NCI-H1092 treated with DMSO at 0.1 percent for 48 hours (cell line): ENCODE measurements around the gene NFATC1.
"Not testable (repeated sequence)": the region's sequence is repeated elsewhere in the genome, so short reads cannot be mapped to it uniquely, and the experiment has no call there.

Experiments used
- DNase-seq: peaks from one replicate; lab custom pipeline; 2025; lab: John Stamatoyannopoulos, UW

Gene NFATC1

DNA sequence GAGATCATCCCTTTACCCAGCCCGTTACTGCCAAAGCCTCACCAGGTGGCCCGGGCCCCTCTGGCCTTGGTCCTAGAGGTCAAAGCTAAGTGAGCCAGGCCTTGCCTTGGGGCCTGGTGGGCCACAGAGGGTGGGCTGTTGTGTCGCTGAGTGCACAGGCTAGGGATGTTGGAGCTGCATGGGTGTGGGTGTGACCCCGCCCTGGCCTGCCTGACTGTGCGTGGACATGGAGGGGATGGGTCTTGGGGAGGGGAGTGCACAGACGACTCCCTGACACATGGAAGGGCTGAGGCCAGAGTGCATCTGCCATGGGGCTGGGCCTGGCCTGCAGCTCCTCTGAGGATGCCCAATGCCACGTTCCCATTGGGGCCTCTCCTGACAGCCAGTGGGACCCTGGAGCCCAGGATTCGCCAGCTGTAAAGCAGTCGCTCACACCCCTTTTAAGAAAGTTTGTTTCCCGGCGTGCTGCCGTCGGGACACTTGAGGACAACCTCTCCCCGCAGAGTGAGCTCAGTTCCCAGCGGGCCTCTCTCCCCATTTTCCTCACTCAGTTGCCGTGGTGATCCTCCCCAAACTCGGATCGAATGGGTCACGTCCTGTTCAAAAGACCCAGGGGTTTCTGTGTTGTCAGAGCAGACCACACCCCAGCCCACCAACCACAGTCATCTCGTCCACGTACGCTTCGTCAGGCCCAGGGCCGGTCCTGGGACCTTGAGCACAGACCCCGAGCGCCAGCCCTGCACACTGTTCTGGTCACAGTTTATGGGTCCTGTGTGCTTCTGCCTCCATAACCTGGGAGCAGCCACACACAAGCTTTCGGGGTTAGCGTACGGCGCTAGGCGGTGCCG, 93.5 kb downstream of the NFATC1 start:
- DNase-seq = no peak

DNA sequence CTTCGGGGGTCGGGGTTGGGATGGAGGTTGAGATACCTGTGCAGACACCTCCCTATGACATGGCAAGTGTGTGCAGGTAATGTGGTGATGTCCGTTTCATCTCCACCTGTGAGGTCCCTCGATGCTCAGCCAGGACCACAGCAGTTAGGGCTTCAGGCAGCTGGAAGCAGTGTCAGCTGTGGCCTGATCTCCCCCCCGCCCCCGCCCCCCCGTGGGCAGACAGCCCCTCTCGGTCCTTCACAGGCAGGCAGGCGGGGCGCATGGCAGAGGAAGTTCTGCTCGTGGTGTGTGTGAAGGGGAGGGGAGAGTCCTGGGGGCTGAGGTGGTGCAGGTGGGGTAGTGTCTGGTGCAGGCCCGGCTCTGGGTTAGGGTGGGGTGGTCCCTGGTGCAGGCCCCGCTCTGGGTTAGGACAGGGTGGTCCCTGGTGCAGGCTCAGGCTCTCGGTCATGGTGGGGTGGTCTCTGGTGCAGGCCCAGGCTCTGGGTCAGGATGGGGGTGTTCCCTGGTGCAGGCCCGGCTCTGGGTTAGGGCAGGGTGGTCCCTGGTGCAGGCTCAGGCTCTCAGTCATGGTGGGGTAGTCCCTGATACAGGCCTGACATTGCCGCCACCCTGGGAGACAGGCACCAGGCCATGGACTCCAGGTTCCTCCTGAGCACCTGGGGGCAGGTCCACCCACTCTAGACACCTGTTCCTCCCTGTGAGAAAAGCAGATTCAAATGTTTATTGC, 94.3 kb downstream of the NFATC1 start:
- DNase-seq = no peak

DNA sequence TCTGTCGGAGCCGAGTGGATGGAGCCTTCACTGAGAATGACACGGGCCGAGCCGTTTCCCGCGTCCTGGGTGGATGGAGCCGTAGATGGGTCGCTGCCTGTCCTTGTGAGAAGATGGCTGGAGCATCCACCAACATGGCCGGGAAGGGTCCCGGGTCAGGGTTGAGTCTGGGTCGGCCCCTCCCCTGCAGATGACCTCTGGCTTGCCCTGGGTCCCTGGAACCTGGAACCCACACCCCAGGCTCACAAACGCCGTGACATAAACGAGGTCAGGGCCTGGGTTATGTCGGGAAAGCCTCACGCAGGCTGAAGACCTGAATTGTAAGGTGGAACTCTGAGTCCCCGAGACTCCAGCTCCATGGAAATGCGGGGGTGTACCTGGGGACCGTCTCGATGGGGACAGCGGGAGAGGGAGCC, 94.9 kb downstream of the NFATC1 start:
- DNase-seq = no peak

DNA sequence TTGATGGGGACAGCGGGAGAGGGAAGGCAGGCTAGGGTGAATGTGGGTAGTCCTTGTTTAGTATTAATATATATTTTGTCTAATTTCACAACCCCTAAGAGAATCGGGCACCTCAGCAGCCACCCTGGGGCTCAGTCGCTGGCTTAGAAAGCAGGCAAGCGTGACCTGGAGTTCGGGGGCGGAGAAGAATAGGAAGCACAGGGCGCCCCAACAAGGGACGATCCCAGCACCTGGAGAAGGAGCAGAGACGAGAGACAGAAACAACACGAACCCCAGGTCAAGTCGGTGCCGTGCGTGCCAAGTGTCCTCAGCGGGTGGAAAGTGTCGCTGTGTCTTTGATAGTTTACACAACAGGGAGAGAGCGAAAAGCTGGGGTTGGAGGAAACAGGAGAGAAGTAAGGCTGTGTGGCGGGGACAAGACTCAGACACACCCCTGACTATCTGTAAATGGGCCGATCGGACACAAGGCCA, 95.4 kb downstream of the NFATC1 start:
- no peak for DNase-seq

DNA sequence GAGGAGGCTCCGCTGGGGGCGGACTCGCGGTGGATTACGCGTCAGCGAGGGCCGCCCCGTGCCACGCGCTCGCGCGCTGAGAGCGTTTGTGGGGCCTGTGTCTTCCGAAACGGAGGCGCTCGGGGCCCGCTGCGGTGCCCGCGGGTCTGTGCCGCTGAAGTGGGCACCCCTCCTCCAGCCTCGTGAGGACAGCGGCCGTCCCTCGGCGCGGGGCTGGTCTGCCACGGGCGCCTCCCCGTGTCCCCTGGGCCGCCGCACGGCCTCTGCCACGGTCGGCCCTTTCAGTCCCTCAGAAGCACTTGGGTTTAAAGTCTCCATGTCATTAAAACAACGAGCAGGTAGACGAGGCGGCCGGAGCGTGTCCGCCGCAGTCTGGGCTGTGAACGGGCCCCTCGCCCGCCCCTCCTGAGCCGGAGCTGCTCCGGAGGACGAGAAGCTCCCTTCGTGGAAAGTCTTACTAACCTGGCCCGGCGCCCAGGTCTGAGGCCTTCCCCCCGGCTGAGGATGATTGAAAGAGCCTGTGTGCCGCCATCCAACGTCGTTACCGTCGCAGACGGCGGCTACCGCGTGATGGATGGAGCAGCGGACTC, 97.6 kb downstream of the NFATC1 start:
- DNase-seq = no peak

DNA sequence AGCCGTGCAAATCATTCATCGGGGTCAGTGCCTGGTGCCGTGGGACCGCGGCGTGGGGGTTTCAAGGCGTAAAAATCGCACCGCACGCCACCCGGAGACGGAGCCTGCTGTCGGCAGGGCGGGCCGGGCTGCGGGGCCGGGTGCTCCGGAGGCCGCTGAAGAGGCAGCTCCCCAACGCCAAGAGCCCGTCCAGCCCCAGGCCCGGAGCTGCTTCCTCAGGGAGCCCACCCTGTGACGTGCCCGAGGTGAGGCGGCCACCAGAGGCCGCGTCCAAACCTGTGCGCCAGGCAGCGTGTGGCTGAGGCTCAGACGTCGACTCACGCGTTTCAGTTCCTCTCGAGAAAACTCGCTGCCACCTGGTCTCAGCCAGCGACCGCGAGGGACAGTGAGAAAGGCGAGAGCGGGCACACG, 98.1 kb downstream of the NFATC1 start:
- no peak for DNase-seq

DNA sequence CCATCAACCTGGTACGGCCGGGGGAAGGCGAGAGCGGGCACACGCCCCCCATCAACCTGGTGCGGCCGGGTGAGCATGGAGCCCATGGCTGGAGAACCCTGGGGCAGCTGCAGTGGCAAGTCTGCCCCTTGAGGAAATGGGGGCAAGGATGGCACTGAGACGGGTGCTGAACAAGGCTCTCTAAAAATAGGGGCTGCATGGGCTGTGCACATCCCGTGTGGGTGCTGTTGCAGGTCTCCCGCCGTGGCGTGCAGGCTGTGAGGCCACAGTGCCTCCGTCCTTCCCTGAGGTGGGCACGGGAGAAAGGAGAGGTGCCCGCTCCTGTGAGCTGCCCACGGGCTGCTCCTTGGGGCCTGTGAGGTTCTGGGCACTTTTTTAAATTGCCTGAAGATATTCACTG, 99.2 kb downstream of the NFATC1 start:
- DNase-seq = no peak

DNA sequence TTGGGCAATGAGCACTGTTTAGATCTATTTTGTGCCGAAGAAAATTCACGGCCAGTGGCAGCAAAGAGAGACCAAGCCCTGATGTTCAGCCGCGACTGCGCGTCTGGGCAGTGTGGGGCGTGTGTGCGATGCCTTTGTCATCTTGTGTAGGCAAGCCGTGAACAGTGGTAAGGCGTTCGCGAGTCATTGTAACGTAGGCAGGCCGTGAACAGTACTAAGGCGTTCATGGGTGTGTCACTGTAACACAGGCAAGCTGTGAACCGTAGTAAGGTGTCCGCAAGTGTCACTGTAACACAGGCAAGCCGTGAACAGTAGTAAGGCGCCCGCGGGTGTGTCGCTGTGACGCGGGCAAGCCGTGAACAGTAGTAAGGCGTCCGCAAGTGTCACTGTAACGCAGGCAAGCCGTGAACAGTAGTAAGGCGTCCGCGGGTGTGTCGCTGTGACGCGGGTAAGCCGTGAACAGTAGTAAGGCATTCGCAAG, 99.9 kb downstream of the NFATC1 start:
- DNase-seq = no peak

DNA sequence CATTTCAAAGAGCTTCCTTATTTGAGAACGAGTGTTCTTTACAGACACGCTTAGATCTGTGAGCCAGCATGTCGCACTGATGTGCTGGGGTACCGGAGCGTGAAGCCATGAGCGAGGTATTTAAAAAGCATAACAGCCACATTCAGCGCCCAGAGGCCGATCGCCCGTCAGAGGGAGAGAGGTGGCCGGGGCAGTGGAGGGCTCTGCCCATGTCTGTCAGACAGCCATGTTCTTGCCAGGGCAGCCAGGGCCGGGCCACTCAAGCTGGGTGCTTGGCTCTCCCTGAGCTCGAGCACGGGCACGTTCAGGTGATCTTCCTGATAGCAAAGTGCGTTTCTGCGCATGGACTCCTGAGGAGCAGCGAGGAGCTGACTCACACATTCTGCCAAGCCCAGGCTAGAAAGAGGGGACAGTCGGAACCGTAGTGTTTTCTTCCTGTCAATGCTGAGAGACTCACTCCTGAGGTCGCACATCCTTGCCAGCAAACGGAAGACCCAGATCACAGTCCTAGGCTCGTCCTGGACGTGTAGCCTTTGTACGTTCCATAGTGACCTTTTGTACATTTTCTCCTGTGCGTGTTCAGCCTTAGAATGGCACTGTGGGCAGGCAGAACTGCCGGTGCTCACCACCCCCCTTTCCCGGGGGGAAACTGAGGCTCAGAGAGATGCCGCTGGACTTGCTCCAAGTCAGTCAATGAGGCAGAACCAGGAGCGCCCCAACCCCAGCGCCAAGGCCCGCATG, 100.7 kb downstream of the NFATC1 start:
- no peak for DNase-seq

DNA sequence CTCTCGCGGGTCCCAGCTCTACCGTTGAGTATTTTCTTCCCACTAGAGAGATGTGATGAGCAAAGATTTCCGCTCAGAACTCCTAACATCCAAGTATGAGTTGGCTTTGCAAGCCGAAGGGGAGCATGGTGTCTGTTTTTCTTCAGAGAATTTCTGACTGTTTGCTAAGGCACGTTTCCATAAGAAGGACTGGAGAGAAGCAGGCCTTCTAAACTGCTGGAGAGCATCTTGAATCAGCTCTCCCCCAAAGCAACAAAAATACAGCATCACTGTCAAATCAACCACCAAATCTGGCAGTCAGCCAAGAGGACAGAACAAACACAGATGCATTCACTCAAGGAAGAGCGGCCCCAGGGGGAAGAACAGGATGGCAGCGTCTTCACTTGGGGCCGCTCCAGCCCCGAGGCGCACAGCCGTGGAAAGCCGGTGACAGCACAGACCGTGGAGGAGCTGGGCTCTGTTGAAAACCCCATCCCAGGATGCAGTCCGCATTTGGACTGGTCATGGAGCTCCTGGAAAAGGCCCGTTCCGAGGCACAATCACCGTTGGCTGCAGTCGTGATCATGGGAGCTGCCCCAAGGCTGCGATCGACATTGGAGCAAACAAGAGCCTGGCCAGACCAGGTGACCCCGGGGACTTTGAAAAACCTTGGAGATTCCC, 101.4 kb downstream of the NFATC1 start:
- DNase-seq = peak; percentile 44

DNA sequence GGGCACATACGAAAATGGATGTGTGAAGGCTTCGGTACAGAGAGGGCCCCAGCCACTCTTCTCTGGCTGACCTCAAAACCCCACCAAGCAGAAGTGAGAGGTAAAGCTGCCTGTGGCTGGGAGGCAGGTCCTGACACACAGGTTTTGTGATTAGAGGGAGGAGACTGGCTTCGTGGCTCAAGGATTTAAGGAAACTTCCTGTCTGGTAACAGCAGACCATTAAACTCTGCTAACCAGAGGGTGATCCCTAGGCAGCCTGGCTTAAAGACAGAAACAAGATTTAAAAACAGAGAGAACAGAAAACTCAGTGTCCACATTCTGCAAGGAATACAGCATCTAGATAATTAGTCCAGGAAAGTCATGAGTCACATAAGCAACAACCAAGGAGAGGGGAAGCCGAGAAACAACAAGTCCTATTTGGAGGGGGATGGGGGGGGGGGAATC, 101.9 kb downstream of the NFATC1 start:
- no peak for DNase-seq

DNA sequence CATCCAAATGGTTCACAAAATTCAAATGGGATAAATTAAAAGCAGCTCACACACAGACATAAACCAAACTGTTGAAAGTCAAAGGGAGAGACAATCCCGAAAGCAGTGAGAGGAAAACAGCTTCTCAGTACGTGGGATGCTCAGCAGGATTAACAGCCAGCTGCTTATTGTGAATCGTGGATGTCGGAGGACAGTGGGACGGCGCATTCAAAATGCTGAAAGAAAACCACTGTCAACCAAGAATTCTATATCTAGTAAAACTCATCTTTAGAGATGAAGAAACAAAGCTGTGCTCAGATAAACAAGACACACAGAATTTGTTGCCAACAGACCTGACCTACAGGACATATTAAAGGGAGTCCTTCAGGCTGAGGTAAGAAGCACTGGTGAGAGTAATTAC, 102.9 kb downstream of the NFATC1 start:
- DNase-seq = no peak

DNA sequence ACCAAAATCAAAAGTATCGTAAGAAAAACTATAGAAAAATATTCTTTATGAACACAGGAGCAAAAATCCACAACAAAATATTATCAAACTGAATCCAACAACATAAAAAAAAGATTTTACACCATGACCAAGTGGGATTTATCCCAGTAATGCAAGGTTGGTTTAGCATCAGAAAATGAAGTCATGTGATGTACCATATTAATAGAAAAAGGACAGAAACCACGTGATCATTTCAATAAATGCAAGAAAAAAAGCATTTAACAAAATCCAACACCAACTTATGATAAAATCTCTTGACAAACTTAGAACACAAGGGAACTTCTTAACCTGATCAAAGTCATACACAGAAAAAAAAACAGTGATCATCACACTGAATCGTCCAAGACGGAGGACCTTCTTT, 105.3 kb downstream of the NFATC1 start:
- no peak for DNase-seq

DNA sequence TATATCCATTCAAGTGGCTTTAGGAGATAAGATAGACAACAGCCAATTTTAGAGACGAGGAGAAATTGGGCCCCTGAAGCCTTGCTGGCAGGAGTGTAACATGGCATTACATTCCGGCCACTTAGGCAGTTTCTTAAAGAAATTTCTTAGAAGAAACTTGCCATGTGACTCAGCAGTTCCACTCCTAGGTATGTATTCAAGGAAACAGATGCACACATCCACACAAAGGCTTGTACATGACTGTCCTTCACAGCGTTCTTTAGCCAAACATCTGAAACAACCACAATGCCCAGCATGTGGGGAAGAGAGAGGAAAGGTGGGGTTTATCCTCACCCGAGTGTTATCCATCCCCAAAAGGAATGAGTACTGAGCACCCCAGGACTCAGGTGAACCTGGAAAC, 107.1 kb downstream of the NFATC1 start:
- DNase-seq = no peak

DNA sequence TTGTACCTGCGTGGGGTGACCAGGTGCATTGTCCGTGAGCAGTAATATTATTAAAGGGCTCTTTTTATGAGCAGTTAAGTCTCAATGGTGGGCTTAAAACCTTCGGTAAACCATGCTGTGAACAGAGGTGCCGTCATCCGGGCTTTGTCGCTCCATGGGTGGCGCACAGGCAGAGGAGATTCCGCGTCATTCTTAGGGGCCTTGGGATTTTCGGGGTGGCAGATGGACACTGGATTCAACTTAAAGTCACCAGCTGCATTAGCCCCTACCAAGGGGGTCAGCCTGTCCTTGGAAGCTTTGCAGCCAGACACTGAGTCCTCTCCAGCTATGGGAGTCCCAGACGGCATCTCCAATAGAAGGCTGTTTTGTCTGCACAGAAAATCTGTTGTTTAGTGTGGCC, 107.7 kb downstream of the NFATC1 start:
- no peak for DNase-seq

DNA sequence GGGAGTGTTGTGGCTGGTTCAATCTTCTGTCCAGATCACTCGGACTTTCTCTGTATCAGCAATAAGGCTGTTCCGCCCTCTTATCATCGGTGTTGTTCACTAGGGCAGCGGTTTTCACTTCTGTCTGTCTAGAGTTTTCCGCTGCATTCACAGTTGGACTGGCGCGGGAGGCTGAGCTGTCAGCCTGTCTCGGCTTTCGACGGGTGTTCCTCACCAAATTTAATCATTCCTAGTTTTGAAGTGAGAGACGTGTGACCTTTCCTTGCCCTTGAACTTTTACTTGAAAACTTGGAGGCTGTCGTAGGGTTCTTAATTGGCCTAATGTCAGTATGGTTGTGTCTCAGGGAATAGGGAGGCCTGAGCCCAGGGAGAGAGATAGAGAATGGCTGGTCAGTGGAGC, 108.3 kb downstream of the NFATC1 start:
- DNase-seq = no peak

DNA sequence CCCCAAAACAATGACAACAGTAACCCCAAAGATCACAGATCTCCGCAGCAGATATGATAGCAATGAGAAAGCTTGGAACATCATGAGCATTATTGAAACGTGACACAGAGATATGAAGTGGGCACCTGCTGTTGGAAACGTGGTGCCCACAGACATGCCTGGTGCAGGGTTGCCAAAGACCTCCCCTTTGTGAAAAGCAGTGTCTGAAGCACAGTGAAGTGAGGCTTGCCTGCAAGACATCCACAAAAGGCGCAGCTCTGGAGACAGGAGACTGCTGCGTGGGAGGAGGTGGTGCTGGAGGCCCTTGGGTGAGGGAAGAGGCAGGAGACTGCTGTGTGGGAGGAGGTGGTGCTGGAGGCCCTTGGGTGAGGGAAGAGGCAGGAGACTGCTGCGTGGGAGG, 108.8 kb downstream of the NFATC1 start:
- DNase-seq = not testable (repeated sequence)

DNA sequence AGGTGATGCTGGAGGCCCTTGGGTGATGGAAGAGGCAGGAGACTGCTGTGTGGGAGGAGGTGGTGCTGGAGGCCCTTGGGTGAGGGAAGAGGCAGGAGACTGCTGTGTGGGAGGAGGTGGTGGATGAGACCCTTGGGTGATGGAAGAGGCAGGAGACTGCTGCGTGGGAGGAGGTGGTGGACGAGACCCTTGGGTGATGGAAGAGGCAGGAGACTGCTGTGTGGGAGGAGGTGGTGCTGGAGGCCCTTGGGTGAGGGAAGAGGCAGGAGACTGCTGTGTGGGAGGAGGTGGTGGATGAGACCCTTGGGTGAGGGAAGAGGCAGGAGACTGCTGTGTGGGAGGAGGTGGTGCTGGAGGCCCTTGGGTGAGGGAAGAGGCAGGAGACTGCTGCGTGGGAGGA, 109.7 kb downstream of the NFATC1 start:
- not testable (repeated sequence) for DNase-seq

DNA sequence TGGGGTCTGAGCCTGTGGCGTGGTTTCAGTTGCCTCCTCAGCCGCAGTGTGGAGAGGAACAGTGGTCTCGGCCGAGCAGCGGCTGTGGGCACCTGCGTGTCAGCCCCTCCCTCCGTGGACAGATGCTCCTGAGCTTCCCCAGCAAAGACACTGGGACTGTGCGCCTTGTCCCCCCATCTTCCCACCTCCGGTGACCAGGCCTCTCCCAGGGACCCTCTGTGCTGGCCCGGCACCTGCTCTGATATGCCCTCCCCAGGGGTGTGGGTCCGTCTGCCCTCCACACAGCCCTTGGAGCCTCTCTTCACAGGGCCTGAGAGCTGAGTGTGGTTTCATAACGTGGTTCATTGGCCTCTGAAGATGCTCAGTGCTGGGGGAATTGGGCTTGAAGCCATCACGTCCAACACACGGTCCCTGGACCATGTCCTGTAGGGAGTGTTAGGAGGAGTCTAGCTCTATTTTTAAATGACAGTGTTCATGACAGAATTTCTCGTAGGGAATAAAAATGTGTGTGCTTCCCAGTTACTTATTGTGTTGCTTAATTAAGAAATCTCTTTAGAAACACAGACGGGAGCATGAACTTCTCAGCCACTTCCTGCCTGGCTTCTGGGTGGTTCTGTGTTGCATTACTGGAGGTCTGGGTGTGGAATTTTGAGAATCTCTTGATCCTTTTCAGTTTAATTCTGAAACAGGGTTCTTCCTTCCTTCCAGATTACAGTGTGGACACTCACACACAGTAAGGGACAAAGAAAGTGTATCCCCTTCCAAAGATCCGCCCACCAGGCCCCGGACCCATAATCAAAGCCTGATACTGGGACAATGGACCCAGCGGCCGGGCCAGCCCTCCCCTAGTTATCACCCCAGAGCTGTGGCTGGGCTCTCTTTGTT, 110.7 kb downstream of the NFATC1 start:
- peak; percentile 39 for DNase-seq

DNA sequence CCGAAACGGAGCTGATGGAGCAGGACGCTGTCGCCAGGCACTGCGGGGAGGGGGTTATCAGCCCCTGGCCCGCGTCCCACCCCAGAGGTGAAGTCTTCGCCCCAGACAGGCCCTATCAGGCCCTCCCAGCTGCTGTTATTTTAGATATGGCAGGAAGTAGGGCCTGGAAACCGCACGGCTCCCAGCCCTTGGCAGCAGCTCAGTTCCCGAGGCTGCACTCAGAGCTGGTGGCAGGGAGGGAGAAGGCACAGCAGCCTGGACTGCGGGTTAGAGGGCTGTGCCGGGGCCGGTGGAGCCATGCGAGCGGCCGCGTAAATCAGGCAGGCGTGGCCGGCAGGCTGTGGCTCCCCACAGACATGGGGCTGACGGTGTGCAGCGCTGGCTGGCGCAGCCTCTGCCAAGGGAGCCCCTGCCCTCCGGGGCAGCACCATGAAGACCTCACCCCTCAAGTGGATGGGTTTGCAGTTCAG, 111.4 kb downstream of the NFATC1 start:
- peak; percentile 28 for DNase-seq
